H1 (cell line): Measurements from ENCODE around the gene TRIP13. TPM values are rescaled to one million over a fixed set of nuclear protein-coding genes. Genes with fewer than 3 reads are reported as not detected.

Experiments used
- CTCF ChIA-PET: fragments of 300-600 bp; sonication (Branson Sonifier 250); formaldehyde crosslinking; loops from one replicate; lab custom pipeline; 2021; ENCODE audit not compliant: partially characterized antibody; lab: Charles Lee
- POLR2A ChIA-PET: fragments of 300-600 bp; sonication (Branson Sonifier 250); formaldehyde crosslinking; loops from one replicate; lab custom pipeline; 2021; ENCODE audit warnings: inconsistent platforms; ENCODE audit not compliant: partially characterized antibody; lab: Charles Lee
- DNase-seq, 2 experiments: peaks; one replicate each; pipeline versions ENCODE4 v3.0.0 to v3.0.0-alpha.2; 2010 to 2022; ENCODE audit warnings: low spot score in 2 of 2, low read depth in 1 of 2, mixed read lengths in 1 of 2
- FAIRE-seq: peaks from 2 replicates; lab custom pipeline; 2011; peaks lifted over from hg19 to GRCh38; lab: Jason Lieb, UNC
- H2AFZ ChIP-seq: 2 replicates; pipeline ENCODE4 v1.8.1; 2012; ENCODE audit warnings: low read length, inconsistent platforms
- H2AK5ac ChIP-seq: 2 replicates; pipeline ENCODE4 v1.6.1; 2013; ENCODE audit warnings: low read depth, low read length
- H2BK120ac ChIP-seq: replicated peaks from 2 replicates; pipeline ENCODE3; 2013; ENCODE audit warnings: low read depth, low read length, inconsistent platforms
- H2BK12ac ChIP-seq: 2 replicates; pipeline ENCODE4 v1.6.1; 2013; ENCODE audit warnings: low read depth, low read length
- H2BK15ac ChIP-seq: 2 replicates; pipeline ENCODE4 v1.6.1; 2013; ENCODE audit warnings: low read length
- H2BK20ac ChIP-seq: 2 replicates; pipeline ENCODE4 v1.6.1; 2013; ENCODE audit warnings: low read length
- H2BK5ac ChIP-seq: 2 replicates; pipeline ENCODE4 v1.6.1; 2013; ENCODE audit warnings: low read depth, low read length
- H3K14ac ChIP-seq: 2 replicates; pipeline ENCODE4 v1.6.1; 2013; ENCODE audit warnings: inconsistent platforms; ENCODE audit not compliant: insufficient read length
- H3K18ac ChIP-seq: 2 replicates; pipeline ENCODE4 v1.6.1; 2013; ENCODE audit warnings: low read length; ENCODE audit errors: extremely low read depth
- H3K23ac ChIP-seq: 2 replicates; pipeline ENCODE4 v1.6.1; 2013; ENCODE audit warnings: inconsistent platforms; ENCODE audit not compliant: insufficient read length
- H3K23me2 ChIP-seq: 2 replicates; pipeline ENCODE4 v1.6.1; 2013; ENCODE audit warnings: low read depth, low read length
- H3K27ac ChIP-seq: 2 replicates; pipeline ENCODE4 v1.6.1; 2011; ENCODE audit warnings: low read depth, low read length, inconsistent platforms
- H3K27me3 ChIP-seq, 4 experiments: replicated peaks in 1 of 4; 1 replicate in 1 of 4; 2 replicates in 3 of 4; pipeline versions ENCODE4 v1.6.1 to v1.8.1; 2011 to 2013; ENCODE audit warnings: low read length in 3 of 4, mild to moderate bottlenecking in 3 of 4, inconsistent platforms in 2 of 4, mixed read lengths in 2 of 4, moderate library complexity in 1 of 4; ENCODE audit not compliant: control insufficient read depth in 3 of 4, insufficient read depth in 3 of 4; ENCODE audit errors: extremely low read depth in 1 of 4
- H3K36me3 ChIP-seq, 4 experiments: 2 replicates each; pipeline versions ENCODE4 v1.6.1 to v1.8.1; 2011 to 2013; ENCODE audit warnings: mild to moderate bottlenecking in 4 of 4, low read length in 3 of 4, moderate library complexity in 2 of 4, control low read depth in 1 of 4, inconsistent platforms in 1 of 4; ENCODE audit not compliant: insufficient read depth in 4 of 4, control insufficient read depth in 2 of 4
- H3K4ac ChIP-seq: replicated peaks from 2 replicates; pipeline ENCODE3; 2013; ENCODE audit warnings: low read length, low read depth, mixed read lengths, inconsistent platforms; ENCODE audit not compliant: insufficient read length
- H3K4me1 ChIP-seq, 4 experiments: replicated peaks in 1 of 4; 1 replicate in 1 of 4; 2 replicates in 3 of 4; pipeline versions ENCODE4 v1.6.1 to v1.8.1; 2011 to 2013; ENCODE audit warnings: low read length in 3 of 4, inconsistent platforms in 2 of 4, mixed read lengths in 1 of 4; ENCODE audit not compliant: insufficient read depth in 4 of 4, control insufficient read depth in 3 of 4
- H3K4me2 ChIP-seq, 2 experiments: 2 replicates each; pipeline versions ENCODE4 v1.6.1 to v1.8.1; 2011 to 2013; ENCODE audit warnings: low read depth in 2 of 2, low read length in 2 of 2, control low read depth in 1 of 2, inconsistent platforms in 1 of 2, mild to moderate bottlenecking in 1 of 2; ENCODE audit not compliant: insufficient read depth in 1 of 2
- H3K4me3 ChIP-seq, 4 experiments: fragments of 200-600, 300-600 bp in 1 of 4; sonication (generic), shearing (Covaris generic), sonication (Bioruptor Twin) in 1 of 4; 2 replicates each; pipeline versions ENCODE4 v1.5.1 to v1.8.1; 2011 to 2016; ENCODE audit warnings: low read length in 4 of 4, low read depth in 3 of 4, control low read depth in 2 of 4, inconsistent platforms in 2 of 4, mild to moderate bottlenecking in 2 of 4, mixed read lengths in 1 of 4, moderate library complexity in 1 of 4; ENCODE audit not compliant: insufficient read depth in 2 of 4; ENCODE audit errors: extremely low read depth in 1 of 4
- H3K56ac ChIP-seq: replicated peaks from 2 replicates; pipeline ENCODE3; 2013; ENCODE audit warnings: low read depth, mild to moderate bottlenecking, mixed read lengths, low read length, inconsistent platforms; ENCODE audit not compliant: insufficient read length
- H3K79me1 ChIP-seq: 2 replicates; pipeline ENCODE4 v1.6.1; 2013; ENCODE audit warnings: low read depth, low read length, control low read depth
- H3K79me2 ChIP-seq, 2 experiments: 2 replicates each; pipeline versions ENCODE4 v1.6.1 to v1.8.1; 2012 to 2013; ENCODE audit warnings: low read length in 2 of 2, mild to moderate bottlenecking in 2 of 2, inconsistent platforms in 1 of 2; ENCODE audit not compliant: insufficient read depth in 2 of 2, control insufficient read depth in 1 of 2
- H3K9ac ChIP-seq, 4 experiments: replicated peaks in 1 of 4; 1 replicate in 1 of 4; 2 replicates in 3 of 4; pipeline versions ENCODE4 v1.6.1 to v1.8.1; 2011 to 2013; ENCODE audit warnings: low read depth in 3 of 4, low read length in 3 of 4, control low read depth in 2 of 4, mild to moderate bottlenecking in 2 of 4, moderate library complexity in 2 of 4, inconsistent platforms in 1 of 4; ENCODE audit errors: extremely low read depth in 1 of 4
- H3K9me3 ChIP-seq, 2 experiments: 2 replicates each; pipeline versions ENCODE4 v1.6.1 to v1.8.1; 2012 to 2013; ENCODE audit warnings: mild to moderate bottlenecking in 2 of 2, moderate library complexity in 2 of 2, control low read depth in 1 of 2, inconsistent platforms in 1 of 2, low read depth in 1 of 2, low read length in 1 of 2, mixed read lengths in 1 of 2; ENCODE audit not compliant: insufficient read depth in 2 of 2
- H4K20me1 ChIP-seq, 2 experiments: replicated peaks in 1 of 2; 2 replicates each; pipeline versions ENCODE3 to v1.8.1; 2011 to 2013; ENCODE audit warnings: inconsistent platforms in 2 of 2, low read length in 2 of 2, mild to moderate bottlenecking in 1 of 2; ENCODE audit not compliant: insufficient read depth in 2 of 2, control insufficient read depth in 1 of 2
- H4K5ac ChIP-seq: 2 replicates; pipeline ENCODE4 v1.6.1; 2013; ENCODE audit warnings: low read length, low read depth, mixed read lengths, inconsistent platforms; ENCODE audit not compliant: insufficient read length
- H4K8ac ChIP-seq: 2 replicates; pipeline ENCODE4 v1.8.0; 2013; ENCODE audit warnings: mild to moderate bottlenecking, moderate library complexity, low read length, inconsistent platforms; ENCODE audit not compliant: insufficient read depth; ENCODE audit errors: extremely low read depth
- H4K91ac ChIP-seq: replicated peaks from 2 replicates; pipeline ENCODE3; 2013; ENCODE audit warnings: low read length, mixed read lengths, inconsistent platforms; ENCODE audit not compliant: insufficient read length
- BCL11A ChIP-seq, 2 experiments: IDR thresholded peaks; one replicate each; pipeline ENCODE4 v1.6.1; 2011; ENCODE audit warnings: low read depth in 2 of 2, low read length in 2 of 2, mild to moderate bottlenecking in 2 of 2
- GTF2F1 ChIP-seq: IDR thresholded peaks from 2 replicates; pipeline ENCODE4 v1.6.1; 2012; ENCODE audit warnings: low read depth, low read length, improper control_type of control experiment, borderline replicate concordance
- JUN ChIP-seq: IDR thresholded peaks from 2 replicates; pipeline ENCODE4 v1.6.1; 2011; ENCODE audit warnings: low read depth, mild to moderate bottlenecking, improper control_type of control experiment, low read length
- MAFK ChIP-seq: IDR thresholded peaks from 2 replicates; pipeline ENCODE4 v1.6.1; 2012; ENCODE audit warnings: low read depth, mild to moderate bottlenecking, improper control_type of control experiment, low read length
- PHF8 ChIP-seq: fragments of 200-600 bp; sonication (generic); conservative IDR thresholded peaks from 2 replicates; pipeline ENCODE4 v1.7.1; 2012; ENCODE audit warnings: low read depth, mild to moderate bottlenecking, inconsistent platforms, low read length, moderate library complexity
- POU5F1 ChIP-seq: IDR thresholded peaks from 2 replicates; pipeline ENCODE4 v1.6.1; 2011; ENCODE audit warnings: low read depth, mild to moderate bottlenecking, low read length, moderate library complexity
- RFX5 ChIP-seq: IDR thresholded peaks from 2 replicates; pipeline ENCODE4 v1.6.1; 2011; ENCODE audit warnings: low read depth, low read length, improper control_type of control experiment, borderline replicate concordance
- RXRA ChIP-seq: IDR thresholded peaks from 2 replicates; pipeline ENCODE4 v1.6.1; 2011; ENCODE audit warnings: low read depth, mild to moderate bottlenecking, low read length, moderate library complexity; ENCODE audit not compliant: insufficient read depth
- SUZ12 ChIP-seq: fragments of 200-600 bp; sonication (generic); IDR thresholded peaks from 2 replicates; pipeline ENCODE4 v1.6.1; 2012; ENCODE audit warnings: mild to moderate bottlenecking, inconsistent platforms, low read length, moderate library complexity, mixed read lengths
- TEAD4 ChIP-seq: IDR thresholded peaks from 2 replicates; pipeline ENCODE4 v1.6.1; 2012; ENCODE audit warnings: low read depth, low read length, inconsistent platforms, mixed read lengths
- WGBS, 2 experiments: shearing (Covaris generic) in 1 of 2; methylation state at CpG; one replicate each; pipeline versions ENCODE4 v1.1.6 to v1.1.7; 2013 to 2015; ENCODE audit warnings: low lambda C conversion rate in 2 of 2, mixed read lengths in 2 of 2, inconsistent platforms in 1 of 2, low coverage in 1 of 2, missing lambda C conversion rate in 1 of 2; ENCODE audit not compliant: insufficient replicate concordance in 2 of 2, insufficient coverage in 1 of 2, insufficient read length in 1 of 2; ENCODE audit errors: extremely low coverage in 1 of 2, missing lambda C conversion rate in 1 of 2; 5-methylcytosine and 5-hydroxymethylcytosine counted together
- polyA plus RNA-seq, 7 experiments: library from polyadenylated mRNA; depleted of rRNA in 3 of 7; stranded (reverse) in 5 of 7; unstranded in 2 of 7; fragments of >200 nt in 5 of 7; fragments of 200-250 nt in 2 of 7; gene quantifications; 1 replicate in 5 of 7; 2 replicates in 1 of 7; 4 replicates in 1 of 7; pipeline versions ENCODE4 v1.2.1 to v1.2.3, GENCODE V29; 2011 to 2013; ENCODE audit warnings: missing spikeins in 2 of 7, mixed read lengths in 2 of 7
- total RNA-seq: library from RNA; stranded (reverse); fragmentation: NEBNext Ultra II Directional; extraction: Animal tissue kit (Norgen Biotek cat#: 25700); gene quantifications from 2 replicates; pipeline ENCODE4 v1.2.1, GENCODE V29; 2021
- TF ChIP-seq, protein P1 (sequence below): IDR thresholded peaks from 2 replicates; pipeline ENCODE4 v1.6.1; 2011; ENCODE audit warnings: low read length, improper control_type of control experiment

The TRIP13 gene
- total and polyA plus RNA-seq, 2 of the 8 experiments (the other 6 are each of a cell fraction or from before 2014, with no cell fraction given), result 20.0 to 39.2 TPM

GRCh38 chr5:932151-932627 is 39.5 kb downstream of the TRIP13 start:
- Histone ChIP-seq H2BK120ac (no peak overlapping the region), H3K4me3 (no peak overlapping the region), H3K23me2 (no peaks in the 10 kb centered on the region), H4K8ac (no peak overlapping the region), H3K79me2 (no peaks in the 10 kb centered on the region), H4K5ac (no peak overlapping the region), H3K9me3 (no peaks in the 10 kb centered on the region), H3K36me3 (no peaks in the 10 kb centered on the region), H2AFZ (no peak overlapping the region), H3K4me2 (no peak overlapping the region), H2BK12ac (no peak overlapping the region), H2BK5ac (no peak overlapping the region), H4K91ac (no peak overlapping the region), H2BK20ac (no peak overlapping the region), H4K20me1 (no peaks in the 10 kb centered on the region), H3K4ac (no peak overlapping the region), H3K27ac (no peak overlapping the region), H2BK15ac (no peak overlapping the region), H3K27me3 (peaks cover 0 to 2% (median 2%) of the 10 kb centered on the region in 4 experiments; a peak in 5 of 7 replicates), H3K4me1 (peaks cover 0 to 2% (median 0%) of the 10 kb centered on the region in 4 experiments; a peak in 1 of 7 replicates), H3K14ac (no peak overlapping the region), H3K18ac (no peak overlapping the region), H3K79me1 (no peaks in the 10 kb centered on the region), H3K56ac (no peak overlapping the region), H3K9ac (no peak overlapping the region), H3K23ac (no peak overlapping the region), H2AK5ac (no peak overlapping the region)
- ChIA-PET POLR2A (interaction anchor here (1.1 to 1.7 kb wide), 3 partner anchors 14 to 314 kb away, joined by 3 to 8 read pairs (median 3); no protein-coding TSS in a partner anchor), CTCF (interaction anchor here (0.9 to 4.9 kb wide), 9 partner anchors 9 to 271 kb away, joined by 3 to 20 read pairs (median 6); partner anchors contain the start of gene NKD2)
- WGBS, 2 experiments, result 89% methylated on average over 8 of the region's 8 CpGs; no CpG with 5 or more reads in 1 of the 2 experiments
- DNase-seq (no peak), FAIRE-seq (no peak)
- no peak for TF ChIP-seq RXRA
- TF ChIP-seq RFX5, result no peak
- TF ChIP-seq SUZ12, result no peak
- no peak for TF ChIP-seq PHF8
- no peak for TF ChIP-seq MAFK
- TF ChIP-seq, protein P1, sequence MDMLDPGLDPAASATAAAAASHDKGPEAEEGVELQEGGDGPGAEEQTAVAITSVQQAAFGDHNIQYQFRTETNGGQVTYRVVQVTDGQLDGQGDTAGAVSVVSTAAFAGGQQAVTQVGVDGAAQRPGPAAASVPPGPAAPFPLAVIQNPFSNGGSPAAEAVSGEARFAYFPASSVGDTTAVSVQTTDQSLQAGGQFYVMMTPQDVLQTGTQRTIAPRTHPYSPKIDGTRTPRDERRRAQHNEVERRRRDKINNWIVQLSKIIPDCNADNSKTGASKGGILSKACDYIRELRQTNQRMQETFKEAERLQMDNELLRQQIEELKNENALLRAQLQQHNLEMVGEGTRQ, result no peak
- no peak for TF ChIP-seq GTF2F1
- no peak for TF ChIP-seq BCL11A (IDR thresholded peaks at IDR 0.05; ENCODE audit: low read depth in 2 of 2, low read length in 2 of 2)
- no peak for TF ChIP-seq POU5F1
- TF ChIP-seq JUN, result no peak
- no peak for TF ChIP-seq TEAD4
